GM12872 (cell line): Measurements from ENCODE around the gene PACRG.

Experiments used
- CTCF ChIP-seq: IDR thresholded peaks from 3 replicates; pipeline ENCODE4 v1.5.1; 2011; ENCODE audit warnings: low read depth, mild to moderate bottlenecking, low read length, moderate library complexity; ENCODE audit not compliant: insufficient read depth

PACRG gene

GRCh38 chr6:162882801-162883481 lies 155.2 kb downstream of the PACRG start:
- no peak for TF ChIP-seq CTCF

GRCh38 chr6:162887981-162888689 lies 160.4 kb downstream of the PACRG start:
- TF ChIP-seq CTCF = no peak

- TF ChIP-seq CTCF = no peak
These were observed 161.5 kb downstream of the PACRG start for GRCh38 chr6:162889303-162889702.

GRCh38 chr6:162898011-162898410 lies 170.2 kb downstream of the PACRG start:
- TF ChIP-seq CTCF = no peak

GRCh38 chr6:162899148-162899547 lies 171.4 kb downstream of the PACRG start:
- TF ChIP-seq CTCF = no peak

- no peak for TF ChIP-seq CTCF
These were observed 172.7 kb downstream of the PACRG start for GRCh38 chr6:162900503-162900902.

- TF ChIP-seq CTCF = no peak
These were observed 176.4 kb downstream of the PACRG start for GRCh38 chr6:162904069-162904663.
